GM10248 (cell line): ENCODE measurements around the gene ING2.

Experiments used
- CTCF ChIA-PET: fragments of 300-600 bp; sonication (Branson Sonifier 250); formaldehyde crosslinking; extraction: SDS; loops from one replicate; lab custom pipeline; 2021; ENCODE audit warnings: antibody characterized with exemption; lab: Yijun Ruan, JAX
- POLR2A ChIA-PET: fragments of 350-650 bp; sonication (Branson Sonifier 250); formaldehyde crosslinking; extraction: SDS; loops from one replicate; lab custom pipeline; 2020; ENCODE audit warnings: antibody characterized with exemption; lab: Yijun Ruan, JAX
- DNase-seq: peaks from one replicate; pipeline ENCODE4 v3.0.0; 2012; ENCODE audit errors: extremely low spot score
- TF ChIP-seq, protein P1 (sequence below): IDR thresholded peaks from 2 replicates; pipeline ENCODE4 v1.5.1; 2012; ENCODE audit warnings: mild to moderate bottlenecking, low read depth; ENCODE audit errors: extremely low read depth, missing control alignments, control extremely low read depth

Gene ING2

DNA sequence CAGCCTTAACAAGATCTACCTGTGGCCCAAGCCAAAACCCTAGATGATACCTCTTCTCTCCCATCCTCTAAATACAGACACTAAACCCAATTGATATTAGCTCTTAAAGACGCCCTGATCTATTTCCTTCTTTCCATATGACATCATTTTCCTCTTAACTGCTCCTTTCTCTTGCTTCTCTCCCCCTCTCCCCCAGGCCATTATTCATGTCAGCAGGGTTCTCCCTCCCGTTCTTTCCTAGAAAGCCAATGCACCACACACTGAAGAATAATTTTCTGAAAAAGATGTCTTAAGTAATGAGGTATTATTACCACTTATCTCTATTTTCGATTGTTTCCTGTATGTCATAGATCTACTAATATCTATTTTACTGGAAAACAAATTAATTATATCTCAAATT is 9.7 kb upstream of the ING2 start:
- DNase-seq = no peak

DNA sequence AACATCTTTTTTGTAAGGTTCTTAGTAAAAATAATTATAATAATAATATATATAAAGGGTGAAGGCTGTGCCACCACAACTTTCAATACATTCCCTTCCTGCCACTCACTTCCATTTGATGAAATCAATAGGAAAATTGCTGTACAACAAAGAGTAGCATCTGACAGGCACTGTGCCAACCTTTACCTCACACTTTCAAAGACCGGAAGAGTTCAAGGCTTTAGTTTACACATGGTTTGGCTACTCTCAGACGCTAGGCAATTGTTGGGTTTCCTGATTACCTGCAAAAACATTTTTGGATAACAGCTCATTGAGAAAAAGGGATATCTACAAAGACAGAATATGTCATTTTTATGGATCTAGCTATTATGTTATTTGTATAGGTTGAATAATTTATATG is 5.5 kb upstream of the ING2 start:
- no peak for DNase-seq
- POLR2A ChIA-PET = no interaction called here
- CTCF ChIA-PET = no interaction called here
- TF ChIP-seq, protein P1, sequence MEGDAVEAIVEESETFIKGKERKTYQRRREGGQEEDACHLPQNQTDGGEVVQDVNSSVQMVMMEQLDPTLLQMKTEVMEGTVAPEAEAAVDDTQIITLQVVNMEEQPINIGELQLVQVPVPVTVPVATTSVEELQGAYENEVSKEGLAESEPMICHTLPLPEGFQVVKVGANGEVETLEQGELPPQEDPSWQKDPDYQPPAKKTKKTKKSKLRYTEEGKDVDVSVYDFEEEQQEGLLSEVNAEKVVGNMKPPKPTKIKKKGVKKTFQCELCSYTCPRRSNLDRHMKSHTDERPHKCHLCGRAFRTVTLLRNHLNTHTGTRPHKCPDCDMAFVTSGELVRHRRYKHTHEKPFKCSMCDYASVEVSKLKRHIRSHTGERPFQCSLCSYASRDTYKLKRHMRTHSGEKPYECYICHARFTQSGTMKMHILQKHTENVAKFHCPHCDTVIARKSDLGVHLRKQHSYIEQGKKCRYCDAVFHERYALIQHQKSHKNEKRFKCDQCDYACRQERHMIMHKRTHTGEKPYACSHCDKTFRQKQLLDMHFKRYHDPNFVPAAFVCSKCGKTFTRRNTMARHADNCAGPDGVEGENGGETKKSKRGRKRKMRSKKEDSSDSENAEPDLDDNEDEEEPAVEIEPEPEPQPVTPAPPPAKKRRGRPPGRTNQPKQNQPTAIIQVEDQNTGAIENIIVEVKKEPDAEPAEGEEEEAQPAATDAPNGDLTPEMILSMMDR = no peak

More for the DNA sequence above, 9.7 kb upstream of the ING2 start:
- CTCF ChIA-PET = interaction anchor here (1.1 kb wide), 1 partner anchor 23 kb away, joined by 3 read pairs; no protein-coding TSS in a partner anchor
- POLR2A ChIA-PET = no interaction called here
- TF ChIP-seq, protein P1 = no peak

DNA sequence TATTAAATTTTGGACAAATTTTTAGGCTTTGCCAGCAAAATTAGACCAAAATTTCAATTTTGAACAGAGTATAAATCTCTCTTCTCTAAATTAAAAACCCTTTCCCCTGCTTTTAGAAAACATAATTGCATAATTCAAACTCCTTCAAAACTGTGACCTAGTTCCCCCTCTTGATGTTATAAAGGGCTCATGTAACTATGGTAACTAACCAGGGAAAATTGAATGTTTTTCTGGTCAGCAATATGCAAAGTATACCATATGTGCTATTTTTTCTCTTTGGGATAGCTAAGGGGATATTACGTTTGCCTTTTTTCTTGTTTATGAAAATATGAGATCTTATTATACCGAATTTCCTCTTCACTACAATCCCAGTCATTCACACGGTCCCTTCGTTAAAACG is 5.1 kb upstream of the ING2 start:
- ChIA-PET CTCF (no interaction called here), POLR2A (no interaction called here)
- no peak for DNase-seq

DNA sequence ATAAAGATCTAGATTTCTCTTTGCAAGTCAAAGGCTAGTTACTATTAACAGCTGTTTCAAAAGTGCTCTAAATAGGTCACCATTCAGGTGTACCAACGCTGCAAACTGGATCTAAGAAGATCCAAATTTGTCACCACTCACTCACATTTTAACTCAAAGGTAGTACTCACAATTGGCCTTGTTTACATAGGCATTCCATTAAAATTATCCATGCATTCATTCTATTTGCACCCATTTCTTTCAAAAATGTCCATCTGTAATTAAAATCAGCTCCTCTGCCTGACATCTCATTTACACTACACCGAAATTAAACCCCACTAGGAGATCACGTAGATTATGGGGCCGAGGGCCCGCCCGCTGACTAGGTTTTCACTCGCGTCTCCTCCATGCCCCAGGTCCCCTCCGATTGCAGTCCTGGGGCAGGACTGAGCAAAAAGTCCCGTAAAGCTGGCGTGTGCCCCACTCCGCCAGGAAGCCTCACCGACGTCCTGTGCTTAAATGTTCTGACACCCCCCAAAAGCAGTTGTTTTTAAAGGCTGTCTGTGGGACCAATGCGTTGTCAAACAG is 1.3 kb upstream of the ING2 start:
- peak; percentile 14 for DNase-seq
- CTCF ChIA-PET = interaction anchor here (0.7 to 1.6 kb wide), 5 partner anchors 12 to 154 kb away, joined by 3 to 4 read pairs (median 4); no protein-coding TSS in a partner anchor
- POLR2A ChIA-PET = no interaction called here
- TF ChIP-seq, protein P1 = no peak

More for the DNA sequence above, 5.1 kb upstream of the ING2 start:
- TF ChIP-seq, protein P1 = no peak

DNA sequence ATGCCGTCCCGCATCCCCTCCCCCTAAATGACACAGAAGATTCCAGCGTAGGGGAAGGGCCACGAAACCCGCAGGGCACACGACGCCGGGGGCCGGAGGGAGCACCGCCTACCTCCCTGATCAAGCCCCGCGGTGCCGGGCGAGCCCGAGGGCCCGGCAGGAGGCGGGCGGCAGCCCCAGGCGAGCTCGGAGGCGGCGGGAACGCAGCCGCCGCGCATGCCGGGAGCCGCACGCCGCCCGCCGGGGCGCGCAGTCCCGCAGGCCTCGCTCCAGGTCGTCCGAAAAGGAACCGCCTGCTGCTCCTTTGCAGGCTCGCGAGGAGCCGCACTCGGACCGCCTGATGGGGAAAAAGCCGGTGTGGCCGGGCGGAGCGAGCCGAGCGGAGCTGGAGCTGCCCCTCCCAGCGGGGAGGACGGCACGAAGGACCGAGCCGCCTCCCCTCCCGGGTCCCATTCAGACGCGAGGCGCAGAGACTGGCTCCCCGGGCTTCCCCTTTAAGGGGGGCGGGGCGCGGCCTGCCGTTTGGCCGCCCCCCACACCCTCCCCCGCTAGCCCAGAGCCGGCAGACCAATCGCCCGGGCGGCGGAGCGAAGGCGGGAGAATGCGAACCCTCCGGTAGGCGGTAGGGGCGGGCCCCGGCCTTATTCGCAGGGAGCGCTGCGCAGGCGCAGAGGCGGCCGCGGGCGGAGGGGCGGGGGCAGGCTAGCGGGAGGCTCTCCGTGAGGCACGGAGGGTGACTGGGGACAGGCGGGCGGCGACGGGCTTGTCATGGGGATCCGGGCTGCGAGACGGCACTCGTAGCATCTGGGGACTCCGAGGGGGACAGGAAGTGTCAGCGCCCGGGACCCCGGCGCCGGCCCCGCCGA is 561 bp upstream of the ING2 start:
- POLR2A ChIA-PET = no interaction called here
- DNase-seq = peak; percentile 96
- TF ChIP-seq, protein P1 = peak; percentile 7
- CTCF ChIA-PET = interaction anchor here (0.7 to 1.6 kb wide), 5 partner anchors 11 to 153 kb away, joined by 3 to 4 read pairs (median 4); no protein-coding TSS in a partner anchor

GRCh38 chr4:183505611-183506388 is 942 bp downstream of the ING2 start:
- TF ChIP-seq, protein P1 = no peak
- DNase-seq = peak; percentile 86
- CTCF ChIA-PET = interaction anchor here (0.8 kb wide), 1 partner anchor 9 kb away, joined by 3 read pairs; no protein-coding TSS in a partner anchor
- POLR2A ChIA-PET = no interaction called here
